H1 (cell line): ENCODE results near the gene IQUB. TPM values are rescaled to one million over a fixed set of nuclear protein-coding genes. Genes with fewer than 3 reads are reported as not detected.

Experiments
- BACH1 ChIP-seq: IDR thresholded peaks from 2 replicates; pipeline ENCODE4 v1.6.1; 2012; ENCODE audit warnings: low read length, improper control_type of control experiment
- EZH2 ChIP-seq: fragments of 200-600 bp; sonication (generic); IDR thresholded peaks from 2 replicates; pipeline ENCODE4 v1.7.1; 2012; ENCODE audit warnings: low read depth, mild to moderate bottlenecking, moderate library complexity, low read length, inconsistent platforms; ENCODE audit not compliant: severe bottlenecking
- MAX ChIP-seq: IDR thresholded peaks from 2 replicates; pipeline ENCODE4 v1.6.1; 2012; ENCODE audit warnings: inconsistent platforms
- RAD21 ChIP-seq, 2 experiments: IDR thresholded peaks in 1 of 2; conservative IDR thresholded peaks in 1 of 2; 2 replicates each; pipeline ENCODE4 v1.6.1; 2011; ENCODE audit warnings: low read depth in 2 of 2, low read length in 2 of 2, improper control_type of control experiment in 1 of 2, inconsistent platforms in 1 of 2, mild to moderate bottlenecking in 1 of 2, moderate library complexity in 1 of 2
- RBBP5 ChIP-seq: IDR thresholded peaks from 2 replicates; pipeline ENCODE4 v1.7.1; 2012; ENCODE audit warnings: low read depth, mild to moderate bottlenecking, inconsistent platforms, low read length, moderate library complexity, borderline replicate concordance
- SRF ChIP-seq: IDR thresholded peaks from 2 replicates; pipeline ENCODE4 v1.6.1; 2011; ENCODE audit warnings: mild to moderate bottlenecking, low read depth, low read length, moderate library complexity
- polyA plus RNA-seq, 7 experiments: library from polyadenylated mRNA; depleted of rRNA in 3 of 7; stranded (reverse) in 5 of 7; unstranded in 2 of 7; fragments of >200 nt in 5 of 7; fragments of 200-250 nt in 2 of 7; gene quantifications; 1 replicate in 5 of 7; 2 replicates in 1 of 7; 4 replicates in 1 of 7; pipeline versions ENCODE4 v1.2.1 to v1.2.3, GENCODE V29; 2011 to 2013; ENCODE audit warnings: missing spikeins in 2 of 7, mixed read lengths in 2 of 7
- total RNA-seq: library from RNA; stranded (reverse); fragmentation: NEBNext Ultra II Directional; extraction: Animal tissue kit (Norgen Biotek cat#: 25700); gene quantifications from 2 replicates; pipeline ENCODE4 v1.2.1, GENCODE V29; 2021

IQUB gene
- total and polyA plus RNA-seq, 2 of the 8 experiments (the other 6 are each of a cell fraction or from before 2014, with no cell fraction given), result 0.12 to 0.82 TPM

DNA sequence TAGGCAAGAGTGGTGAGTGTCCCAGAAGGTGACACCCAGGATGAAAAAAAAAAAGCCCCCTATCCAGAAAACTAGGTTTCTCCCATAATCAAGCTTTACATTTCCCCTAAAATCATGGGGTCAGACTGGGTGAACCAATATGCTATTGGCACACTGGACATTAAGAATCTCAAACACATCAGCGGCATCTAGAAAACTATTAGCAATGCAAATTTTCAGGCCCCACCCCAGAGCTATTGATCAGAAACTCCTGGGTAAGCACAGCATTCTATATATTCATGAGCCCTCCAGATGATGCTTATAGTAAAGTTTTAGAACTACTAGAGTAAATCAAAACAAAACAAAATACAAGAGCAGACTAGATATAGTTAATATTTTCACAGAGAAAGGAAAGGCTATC, 36.4 kb downstream of the IQUB start (continued):
- TF ChIP-seq MAX (no peak), BACH1 (no peak), RBBP5 (no peak), RAD21 (IDR thresholded peaks at IDR 0.05 in 1 of 2, conservative IDR thresholded peaks at IDR 0.05 in 1 of 2; ENCODE audit: low read depth in 2 of 2, low read length in 2 of 2) (no peak), SRF (no peak), EZH2 (no peak)
